PC-9 (cell line): ENCODE measurements around the gene DHX16. TPM values are rescaled to one million over a fixed set of nuclear protein-coding genes. Genes with fewer than 3 reads are reported as not detected.

Source experiments
- BruUV-seq: library from RNA; stranded (reverse); fragments of 400-500 nt; replicated peaks from 2 replicates; lab custom pipeline; 2021; lab: Mats Ljungman, UMichigan
- CTCF ChIA-PET: fragments of 300-600 bp; sonication (Branson Sonifier 250); formaldehyde crosslinking; loops from one replicate; lab custom pipeline; 2022; ENCODE audit warnings: antibody characterized with exemption; lab: Charles Lee
- POLR2A ChIA-PET: fragments of 300-600 bp; sonication (Branson Sonifier 250); formaldehyde crosslinking; loops from one replicate; lab custom pipeline; 2022; ENCODE audit warnings: antibody characterized with exemption; ENCODE audit not compliant: unreplicated experiment; lab: Charles Lee
- DNase-seq, 2 experiments: peaks; one replicate each; pipeline versions ENCODE4 v3.0.0 to v3.0.0-alpha.2; 2015 to 2022; ENCODE audit warnings: mixed read lengths in 1 of 2
- H2AFZ ChIP-seq: fragments of 200-600 bp; sonication (generic); 2 replicates; pipeline ENCODE4 v1.8.1; 2017; ENCODE audit warnings: antibody characterized with exemption
- H3F3A ChIP-seq: fragments of 200-600 bp; sonication (generic); 2 replicates; pipeline ENCODE4 v1.8.1; 2017; ENCODE audit warnings: antibody characterized with exemption, mild to moderate bottlenecking, low read depth; ENCODE audit not compliant: insufficient read depth
- H3K27ac ChIP-seq: fragments of 200-600 bp; sonication (generic); 2 replicates; pipeline ENCODE4 v1.6.1; 2016; ENCODE audit warnings: mixed run types
- H3K27me3 ChIP-seq: fragments of 200-600 bp; sonication (generic); 2 replicates; pipeline ENCODE4 v1.6.1; 2016; ENCODE audit warnings: low read depth, mixed run types; ENCODE audit not compliant: insufficient read depth
- H3K36me3 ChIP-seq: fragments of 200-600 bp; sonication (generic); 2 replicates; pipeline ENCODE4 v1.6.1; 2016; ENCODE audit warnings: low read depth, mixed run types
- H3K4me1 ChIP-seq: fragments of 200-600 bp; sonication (generic); replicated peaks from 2 replicates; pipeline ENCODE4 v1.6.1; 2016; ENCODE audit warnings: mixed run types; ENCODE audit not compliant: insufficient read depth
- H3K4me2 ChIP-seq: fragments of 200-600 bp; sonication (generic); 2 replicates; pipeline ENCODE4 v1.6.1; 2017; ENCODE audit warnings: mixed run types
- H3K4me3 ChIP-seq: fragments of 200-600 bp; sonication (generic); 2 replicates; pipeline ENCODE4 v1.6.1; 2016; ENCODE audit warnings: mixed run types
- H3K79me2 ChIP-seq: fragments of 200-600 bp; sonication (generic); 2 replicates; pipeline ENCODE4 v1.6.1; 2017; ENCODE audit warnings: low read depth, mixed run types
- H3K9me2 ChIP-seq: fragments of 200-600 bp; sonication (generic); 2 replicates; pipeline ENCODE4 v1.8.1; 2017; ENCODE audit warnings: mild to moderate bottlenecking; ENCODE audit not compliant: insufficient read depth
- H3K9me3 ChIP-seq: fragments of 200-600 bp; sonication (generic); 2 replicates; pipeline ENCODE4 v1.8.1; 2016; ENCODE audit warnings: low read depth; ENCODE audit not compliant: insufficient read depth
- H4K20me1 ChIP-seq: fragments of 200-600 bp; sonication (generic); 2 replicates; pipeline ENCODE4 v1.8.1; 2017; ENCODE audit not compliant: insufficient read depth
- CTCF ChIP-seq: fragments of 200-600 bp; sonication (generic); conservative IDR thresholded peaks from 2 replicates; pipeline ENCODE4 v1.6.1; 2017; ENCODE audit warnings: mixed run types, antibody characterized with exemption, mild to moderate bottlenecking, moderate library complexity
- EZH2 ChIP-seq: fragments of 200-600 bp; sonication (generic); IDR thresholded peaks from 2 replicates; pipeline ENCODE4 v1.8.0; 2017; ENCODE audit warnings: antibody characterized with exemption, low read depth
- intact Hi-C: fragments of 100-400 bp; cut with micrococcal nuclease; formaldehyde crosslinking; loops from one replicate; pipeline ENCODE4 v1.10.0; 2022; ENCODE audit not compliant: unreplicated experiment
- total RNA-seq: library from RNA; stranded (reverse); gene quantifications from 2 replicates; pipeline ENCODE4 v1.2.3, GENCODE V29; 2021

DHX16 gene
- total RNA-seq, 1 experiment from 2014 or later, result 43.5 TPM

DNA sequence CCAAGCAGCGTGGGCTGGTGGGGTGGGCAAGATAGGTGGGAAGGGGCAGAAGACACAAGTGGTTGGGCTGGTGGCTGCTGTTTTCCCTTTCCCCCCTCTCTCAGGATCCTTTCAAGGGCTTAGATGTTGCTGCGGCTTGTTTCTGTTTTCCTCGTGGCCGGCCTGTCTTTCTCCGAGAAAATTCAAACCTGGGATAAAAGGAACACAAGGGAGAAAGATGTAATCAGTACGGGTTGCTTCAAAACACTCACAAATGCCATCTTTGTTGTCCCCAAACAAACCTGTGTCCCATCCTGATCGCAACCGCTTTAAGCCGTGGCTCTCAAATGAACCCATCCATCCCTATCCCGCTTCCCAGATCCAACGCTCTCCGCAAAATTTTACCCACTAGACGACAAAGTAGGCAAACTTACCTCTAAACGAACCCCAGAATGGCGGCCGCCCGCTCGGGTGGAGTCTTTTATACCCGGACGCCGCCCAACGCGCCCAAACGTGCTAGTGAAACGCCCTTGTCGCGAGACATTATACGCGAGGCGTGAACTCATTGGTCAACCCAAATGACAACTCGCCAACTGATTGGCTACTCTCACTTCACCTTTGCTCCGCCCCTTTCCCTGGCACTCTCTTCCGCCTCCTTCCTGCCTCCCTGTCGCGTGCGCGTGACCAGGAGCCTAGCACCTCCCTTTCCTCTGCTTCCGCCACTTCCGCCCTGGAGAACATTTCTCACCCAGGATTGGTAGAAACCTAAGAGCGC, 55.8 kb downstream of the DHX16 start, which contains the start of gene PPP1R10:
Gene PPP1R10 (minus strand): TSS at position 433 of the 754 bp plus-strand sequence. CDS start 7,299 bp downstream, outside the sequence.
- Histone ChIP-seq H3K4me2 (peak within 1 kb of the TSS; percentile 98), H2AFZ (peak within 1 kb of the TSS; percentile 85), H3K9me2 (no peaks in the 10 kb centered on the region), H3K9me3 (no peaks in the 10 kb centered on the region), H3K4me3 (peak within 1 kb of the TSS; percentile 87), H4K20me1 (peaks cover 16% of the 10 kb centered on the region; the same call in 1 of the 2 replicates), H3K79me2 (peaks cover 49% of the 10 kb centered on the region), H3K36me3 (peaks cover 27% of the 10 kb centered on the region), H3K27ac (peak within 1 kb of the TSS; percentile 86), H3F3A (peaks cover 77% of the 10 kb centered on the region), H3K27me3 (no peaks in the 10 kb centered on the region), H3K4me1 (peaks cover 35% of the 10 kb centered on the region)
- ChIA-PET CTCF (interaction anchor here (0.5 to 1.2 kb wide), 4 partner anchors 26 to 114 kb away, joined by 3 to 6 read pairs (median 4); no protein-coding TSS in a partner anchor), POLR2A (interaction anchor here (0.6 to 0.7 kb wide), 2 partner anchors 58 to 237 kb away, joined by 4 to 7 read pairs; no protein-coding TSS in a partner anchor)
- TF ChIP-seq EZH2, result no peak
- TF ChIP-seq CTCF, result no peak
- DNase-seq, result peak; percentile 98 to 99
- intact Hi-C loops, result loop anchor here (1.0 to 2.0 kb wide), 5 partner anchors 46 to 266 kb away; partner anchors contain the start of genes ABCF1, GNL1, MDC1 and PPP1R18
- TSS peak; percentile 62 for BruUV-seq

GRCh38 chr6:30615958-30616810, 56.6 kb downstream of the DHX16 start:
- peaks cover 49% of the 10 kb centered on the region for H3K79me2 ChIP-seq
- no peak for TF ChIP-seq CTCF
- no peak for TF ChIP-seq EZH2
- H3K9me2 ChIP-seq, result no peaks in the 10 kb centered on the region
- POLR2A ChIA-PET, result interaction anchor here (0.6 kb wide), 2 partner anchors 111 to 158 kb away, joined by 5 to 7 read pairs; no protein-coding TSS in a partner anchor
- peak overlapping the region; percentile 98 for H3K4me2 ChIP-seq
- peaks cover 27% of the 10 kb centered on the region for H3K36me3 ChIP-seq
- H3K4me1 ChIP-seq, result peaks cover 35% of the 10 kb centered on the region
- intact Hi-C loops, result loop anchor here (1.0 to 2.0 kb wide), 3 partner anchors 25 to 71 kb away; partner anchors contain the start of genes ABCF1 and PPP1R18
- H3K4me3 ChIP-seq, result peak overlapping the region; percentile 87
- H3K9me3 ChIP-seq, result no peaks in the 10 kb centered on the region
- BruUV-seq, result no TSS peak
- no peak overlapping the region for H2AFZ ChIP-seq
- peak overlapping the region; percentile 86 for H3K27ac ChIP-seq
- H4K20me1 ChIP-seq, result peaks cover 24% of the 10 kb centered on the region; the same call in 1 of the 2 replicates
- H3F3A ChIP-seq, result peaks cover 75% of the 10 kb centered on the region
- H3K27me3 ChIP-seq, result no peaks in the 10 kb centered on the region
- CTCF ChIA-PET, result interaction anchor here (3.6 kb wide), 1 partner anchor 75 kb away, joined by 8 read pairs; no protein-coding TSS in a partner anchor
- DNase-seq, result no peak
